Spleen (tissue), 7 donors: ENCODE measurements around the gene BLVRB.

ENCODE experiments used
- CTCF ChIP-seq, 11 experiments: fragments of 200-600 bp in 7 of 11; fragments of 450-650 bp in 4 of 11; sonication (generic) in 4 of 11; IDR thresholded peaks in 8 of 11; conservative IDR thresholded peaks in 3 of 11; 1 replicate in 7 of 11; 2 replicates in 4 of 11; pipeline versions ENCODE4 v1.4.0 to v1.8.0; 2016 to 2021; ENCODE audit warnings: antibody characterized with exemption in 11 of 11, inconsistent platforms in 4 of 11, mild to moderate bottlenecking in 1 of 11
- POLR2A ChIP-seq, 3 donors: fragments of 450-650 bp; IDR thresholded peaks; one replicate each; pipeline ENCODE4 v1.5.1; 2017; ENCODE audit warnings: antibody characterized with exemption in 3 of 3, mild to moderate bottlenecking in 1 of 3
- POLR2AphosphoS5 ChIP-seq, 3 donors: sonication (generic); formaldehyde crosslinking; IDR thresholded peaks; one replicate each; pipeline ENCODE4 v1.5.1; 2017; ENCODE audit warnings: antibody characterized with exemption in 3 of 3
- donor health status: DM: no; HTN: no; CAD: no; lungs with moderate emphysema.
- donor health status: DM: no; HTN: no; CAD: no.
- donor health status: DM: no; HTN: no; CAD: no.

DNA sequence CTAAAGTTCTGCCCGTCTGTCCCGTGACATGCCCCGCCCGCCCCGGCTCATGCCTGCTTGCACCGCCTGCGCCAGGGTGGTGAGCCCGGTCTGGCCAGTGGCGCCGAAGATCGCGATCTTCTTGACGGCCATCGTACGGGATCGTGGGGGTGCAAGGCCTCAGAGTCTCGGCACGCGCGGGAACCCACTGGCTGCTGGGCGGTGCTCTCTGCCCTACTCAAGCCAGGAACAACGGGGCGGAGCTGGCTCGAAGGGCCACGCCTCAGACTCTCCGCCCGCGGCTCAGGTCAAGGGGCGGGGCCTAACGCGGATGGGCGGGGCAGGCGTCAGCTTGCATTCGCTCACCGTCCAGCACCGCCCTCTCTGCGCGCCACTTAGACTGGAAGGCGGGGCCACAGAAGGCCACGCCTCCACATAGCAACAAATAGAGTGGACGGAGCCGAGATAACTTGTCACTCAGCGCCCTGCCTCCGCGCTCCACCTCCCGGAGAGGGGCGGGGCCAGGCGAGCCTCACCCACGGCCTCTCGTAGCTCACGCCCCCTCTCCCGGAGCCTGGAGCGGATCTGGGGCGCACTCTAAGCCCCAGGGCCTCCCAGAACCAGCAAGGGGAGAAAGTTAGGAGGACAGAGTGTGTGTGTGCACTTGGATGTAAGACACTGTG is at the start of gene BLVRB:
- no peak for TF ChIP-seq POLR2A (IDR thresholded peaks at IDR 0.05)
- TF ChIP-seq CTCF (IDR thresholded peaks at IDR 0.05 in 8 of 11, conservative IDR thresholded peaks at IDR 0.05 in 3 of 11) = peak in 4 of 11 experiments; percentile 6 to 56 (median 13)
- TF ChIP-seq POLR2AphosphoS5 (IDR thresholded peaks at IDR 0.05) = peak; percentile 92 to 96 (median 96)
